MG63 (cell line): ENCODE results near the gene IGSF10. TPM values are rescaled to one million over a fixed set of nuclear protein-coding genes. Genes with fewer than 3 reads are reported as not detected.
"Not testable (repeated sequence)": the region's sequence is repeated elsewhere in the genome, so short reads cannot be mapped to it uniquely, and the experiment has no call there.

Source experiments
- DNase-seq: peaks from one replicate; pipeline ENCODE4 v3.0.0-alpha.2; 2020
- H3K27me3 ChIP-seq: fragments of 250-450 bp; sonication (Bioruptor Pico); 2 replicates; pipeline ENCODE4 v1.5.1; 2020; ENCODE audit warnings: mild to moderate bottlenecking, moderate library complexity
- H3K36me3 ChIP-seq: fragments of 250-450 bp; sonication (Bioruptor Pico); 2 replicates; pipeline ENCODE4 v1.5.1; 2020; ENCODE audit warnings: mild to moderate bottlenecking, moderate library complexity
- H3K4me3 ChIP-seq: fragments of 250-450 bp; sonication (Bioruptor Pico); 2 replicates; pipeline ENCODE4 v1.5.1; 2020; ENCODE audit warnings: mild to moderate bottlenecking, moderate library complexity
- H3K9me3 ChIP-seq: fragments of 250-450 bp; sonication (Bioruptor Pico); 2 replicates; pipeline ENCODE4 v1.5.1; 2020; ENCODE audit warnings: mild to moderate bottlenecking, moderate library complexity
- total RNA-seq: library from RNA; depleted of rRNA; stranded (reverse); fragments of >200 nt; shearing (Covaris generic); gene quantifications from 2 replicates; pipeline ENCODE4 v1.2.3, GENCODE V29; 2014; ENCODE audit warnings: low replicate concordance; rRNA removed

Gene IGSF10, protein sequence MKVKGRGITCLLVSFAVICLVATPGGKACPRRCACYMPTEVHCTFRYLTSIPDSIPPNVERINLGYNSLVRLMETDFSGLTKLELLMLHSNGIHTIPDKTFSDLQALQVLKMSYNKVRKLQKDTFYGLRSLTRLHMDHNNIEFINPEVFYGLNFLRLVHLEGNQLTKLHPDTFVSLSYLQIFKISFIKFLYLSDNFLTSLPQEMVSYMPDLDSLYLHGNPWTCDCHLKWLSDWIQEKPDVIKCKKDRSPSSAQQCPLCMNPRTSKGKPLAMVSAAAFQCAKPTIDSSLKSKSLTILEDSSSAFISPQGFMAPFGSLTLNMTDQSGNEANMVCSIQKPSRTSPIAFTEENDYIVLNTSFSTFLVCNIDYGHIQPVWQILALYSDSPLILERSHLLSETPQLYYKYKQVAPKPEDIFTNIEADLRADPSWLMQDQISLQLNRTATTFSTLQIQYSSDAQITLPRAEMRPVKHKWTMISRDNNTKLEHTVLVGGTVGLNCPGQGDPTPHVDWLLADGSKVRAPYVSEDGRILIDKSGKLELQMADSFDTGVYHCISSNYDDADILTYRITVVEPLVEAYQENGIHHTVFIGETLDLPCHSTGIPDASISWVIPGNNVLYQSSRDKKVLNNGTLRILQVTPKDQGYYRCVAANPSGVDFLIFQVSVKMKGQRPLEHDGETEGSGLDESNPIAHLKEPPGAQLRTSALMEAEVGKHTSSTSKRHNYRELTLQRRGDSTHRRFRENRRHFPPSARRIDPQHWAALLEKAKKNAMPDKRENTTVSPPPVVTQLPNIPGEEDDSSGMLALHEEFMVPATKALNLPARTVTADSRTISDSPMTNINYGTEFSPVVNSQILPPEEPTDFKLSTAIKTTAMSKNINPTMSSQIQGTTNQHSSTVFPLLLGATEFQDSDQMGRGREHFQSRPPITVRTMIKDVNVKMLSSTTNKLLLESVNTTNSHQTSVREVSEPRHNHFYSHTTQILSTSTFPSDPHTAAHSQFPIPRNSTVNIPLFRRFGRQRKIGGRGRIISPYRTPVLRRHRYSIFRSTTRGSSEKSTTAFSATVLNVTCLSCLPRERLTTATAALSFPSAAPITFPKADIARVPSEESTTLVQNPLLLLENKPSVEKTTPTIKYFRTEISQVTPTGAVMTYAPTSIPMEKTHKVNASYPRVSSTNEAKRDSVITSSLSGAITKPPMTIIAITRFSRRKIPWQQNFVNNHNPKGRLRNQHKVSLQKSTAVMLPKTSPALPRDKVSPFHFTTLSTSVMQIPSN (N-terminal part only)
- 0.10 TPM in 1 of 2 replicates, not detected in the other for total RNA-seq

DNA sequence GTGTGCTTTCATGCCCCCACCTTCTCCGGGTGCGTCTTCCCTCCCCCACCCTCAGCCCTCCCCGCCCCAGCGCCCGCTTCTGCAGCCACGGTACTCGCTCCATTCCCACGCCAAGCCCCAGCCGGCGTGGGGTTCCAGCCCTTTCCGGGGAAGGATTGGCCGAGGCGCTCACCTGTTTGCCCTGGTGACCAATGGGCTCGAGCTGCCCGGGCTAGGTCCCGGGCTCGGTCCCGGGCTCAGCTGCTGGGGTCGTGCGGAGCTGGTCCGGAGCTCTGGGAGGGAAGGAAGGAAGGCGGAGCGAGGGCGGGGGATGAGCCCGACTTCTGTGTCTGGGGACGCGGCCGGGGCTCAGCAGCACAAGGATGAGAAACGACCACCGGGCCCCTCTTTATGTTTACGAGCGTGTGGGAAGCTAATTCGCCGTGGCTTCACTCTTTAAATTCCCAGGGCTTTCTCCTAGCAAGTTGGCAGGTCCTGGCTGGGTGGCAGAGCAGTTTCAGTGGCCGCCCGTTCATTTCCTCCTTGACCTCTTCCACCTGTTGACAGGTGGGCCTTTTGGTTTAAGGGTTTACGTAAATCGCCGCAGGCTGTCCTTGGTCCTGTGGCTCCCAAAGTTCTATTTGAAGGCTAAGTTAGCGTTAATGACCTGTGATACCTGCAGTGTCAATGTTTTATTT is at the start of gene IGSF10:
Gene IGSF10 (minus strand): TSS at position 288 of the 677 bp plus-strand sequence. CDS start 2,352 bp downstream, outside the sequence.
- DNase-seq = no peak
- H3K27me3 ChIP-seq = no peaks in the 10 kb centered on the region; the same call in 1 of the 2 replicates
- H3K9me3 ChIP-seq = no peaks in the 10 kb centered on the region
- H3K4me3 ChIP-seq = peak within 1 kb of the TSS; percentile 47
- H3K36me3 ChIP-seq = no peaks in the 10 kb centered on the region

DNA sequence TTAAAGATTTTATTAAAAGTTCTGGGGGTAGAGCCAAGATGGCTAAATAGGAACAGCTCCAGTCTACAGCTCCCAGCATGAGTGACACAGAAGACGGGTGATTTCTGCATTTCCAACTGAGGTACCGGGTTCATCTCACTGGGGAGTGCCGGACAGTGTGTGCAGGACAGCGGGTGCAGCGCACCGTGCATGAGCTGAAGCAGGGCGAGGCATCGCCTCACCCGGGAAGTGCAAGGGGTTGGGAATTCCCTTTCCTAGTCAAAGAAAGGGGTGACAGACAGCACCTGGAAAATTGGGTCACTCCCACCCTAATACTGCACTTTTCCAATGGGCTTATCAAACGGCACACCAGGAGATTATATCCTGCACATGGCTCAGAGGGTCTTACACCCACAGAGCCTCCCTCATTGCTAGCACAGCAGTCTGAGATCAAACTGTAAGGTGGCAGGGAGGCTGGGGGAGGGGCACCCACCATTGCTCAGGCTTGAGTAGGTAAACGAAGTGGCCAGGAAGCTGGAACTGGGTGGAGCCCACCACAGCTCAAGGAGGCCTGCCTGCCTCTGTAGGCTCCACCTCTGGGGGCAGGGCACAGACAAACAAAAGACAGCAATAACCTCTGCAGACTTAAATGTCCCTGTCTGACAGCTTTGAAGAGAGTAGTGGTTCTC is 48.7 kb upstream of the IGSF10 start:
- not testable (repeated sequence) for H3K36me3 ChIP-seq, DNase-seq, H3K4me3 ChIP-seq, H3K9me3 ChIP-seq, H3K27me3 ChIP-seq

DNA sequence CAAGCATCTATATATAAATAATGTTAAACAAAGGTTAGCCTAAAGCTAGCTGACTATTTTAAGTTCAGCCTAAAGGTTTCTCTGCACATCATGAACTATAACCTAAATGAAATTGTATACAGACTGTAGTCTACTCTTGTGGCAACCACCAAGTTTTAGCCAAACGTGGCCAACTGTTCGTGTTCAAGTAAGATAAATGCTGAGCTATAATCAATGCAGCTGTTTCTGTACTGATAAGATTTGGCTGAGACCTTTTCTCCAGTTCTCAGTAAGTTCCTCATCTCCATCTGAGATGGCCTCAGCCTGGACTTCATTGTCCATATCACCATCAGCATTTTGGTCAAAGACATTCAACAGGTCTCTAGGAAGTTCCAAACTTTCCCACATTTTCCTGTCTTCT is 43.7 kb upstream of the IGSF10 start:
- H3K36me3 ChIP-seq = no peaks in the 10 kb centered on the region
- H3K27me3 ChIP-seq = no peaks in the 10 kb centered on the region
- DNase-seq = no peak
- H3K4me3 ChIP-seq = no peak overlapping the region
- no peaks in the 10 kb centered on the region for H3K9me3 ChIP-seq

DNA sequence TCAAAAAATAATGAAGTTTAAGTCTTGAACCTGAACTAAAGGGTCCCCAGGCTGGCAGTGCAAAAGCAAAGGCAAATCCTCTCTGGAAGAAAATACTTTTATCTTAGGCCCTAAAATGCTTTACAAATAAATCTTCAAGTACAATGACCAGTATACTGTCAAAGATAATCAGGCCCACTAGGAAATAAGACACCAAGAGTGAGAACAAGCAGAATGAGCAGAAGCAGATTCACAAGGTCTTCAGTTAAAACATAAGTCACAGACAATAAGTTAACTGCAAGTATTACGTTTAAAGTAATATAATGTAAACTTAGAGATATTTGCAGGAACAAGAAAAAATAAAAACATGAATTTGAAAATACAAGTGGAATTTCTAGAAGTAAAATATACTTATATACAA is 42.2 kb upstream of the IGSF10 start:
- Histone ChIP-seq H3K36me3 (no peaks in the 10 kb centered on the region), H3K9me3 (no peaks in the 10 kb centered on the region)

DNA sequence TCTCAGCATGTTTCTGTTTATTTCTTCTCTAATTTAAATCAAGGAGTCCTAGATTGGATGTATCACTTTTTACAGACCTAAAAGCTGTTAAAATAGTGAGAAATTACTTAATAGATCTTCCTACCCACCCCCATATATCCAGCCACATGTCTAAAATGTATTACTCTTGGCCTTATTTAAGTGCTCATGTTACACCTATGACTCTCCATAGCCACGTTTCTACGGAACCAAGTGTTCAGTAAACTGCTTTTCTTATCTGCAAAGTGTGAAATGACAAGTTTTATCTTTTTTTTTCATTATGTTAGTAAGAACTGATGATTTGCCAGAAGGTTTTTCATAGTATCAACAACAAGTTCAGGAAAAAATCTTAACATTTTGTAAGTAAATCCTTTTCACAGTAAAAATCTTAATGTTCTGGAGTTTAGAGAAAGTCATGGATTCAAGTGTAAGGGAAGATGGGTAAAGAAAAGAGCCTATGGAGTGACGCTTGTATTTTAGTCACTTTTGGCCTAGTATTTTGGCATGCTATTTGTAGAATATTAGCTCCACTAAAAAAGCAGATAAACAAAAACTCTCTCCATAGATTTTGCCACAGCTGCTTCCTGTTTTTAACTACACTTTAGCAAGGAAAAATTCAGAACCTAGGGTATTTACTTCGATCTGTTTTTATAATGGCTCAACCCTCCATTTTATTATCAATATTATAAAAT is 41.2 kb upstream of the IGSF10 start:
- Histone ChIP-seq H3K9me3 (no peaks in the 10 kb centered on the region), H3K4me3 (no peak overlapping the region), H3K27me3 (no peaks in the 10 kb centered on the region), H3K36me3 (no peaks in the 10 kb centered on the region)
- no peak for DNase-seq

More for the DNA sequence above, 42.2 kb upstream of the IGSF10 start:
- Histone ChIP-seq H3K4me3 (no peak overlapping the region), H3K27me3 (no peaks in the 10 kb centered on the region)
- no peak for DNase-seq

DNA sequence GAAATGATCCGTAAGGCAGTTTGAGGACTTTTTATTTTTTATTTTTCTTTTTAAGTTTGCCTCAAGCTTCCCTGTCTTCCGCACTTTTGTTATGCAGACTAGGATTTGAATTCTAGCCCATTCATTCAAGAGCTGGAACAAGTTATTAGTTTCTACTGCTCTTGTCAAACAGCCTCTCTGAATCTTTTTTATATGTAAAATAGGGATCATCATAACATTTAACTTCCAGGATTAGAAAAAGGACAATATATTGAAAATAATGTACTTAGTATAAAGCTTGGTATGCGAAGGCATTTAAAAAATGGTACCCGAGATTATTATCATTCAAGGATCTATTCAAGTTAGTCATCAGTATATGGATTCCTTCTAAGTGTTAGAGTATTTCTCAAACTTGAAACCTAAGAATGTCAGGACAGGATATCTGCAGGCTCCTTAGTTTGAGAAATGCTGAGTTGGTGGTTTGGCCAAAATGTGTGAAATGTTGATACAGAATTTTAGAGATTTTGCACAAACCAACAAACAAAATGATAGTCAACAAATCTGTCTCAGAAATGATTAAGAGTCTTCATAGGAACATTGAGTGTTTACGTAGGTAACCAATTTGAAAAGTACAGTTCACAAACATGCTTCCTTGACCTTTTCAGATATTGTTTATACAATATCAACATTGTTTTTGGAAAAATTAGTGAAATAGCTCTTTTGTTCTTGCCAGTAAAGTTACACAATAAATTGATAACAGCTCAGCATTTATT is 40.5 kb upstream of the IGSF10 start:
- Histone ChIP-seq H3K4me3 (no peak overlapping the region), H3K36me3 (no peaks in the 10 kb centered on the region), H3K9me3 (no peaks in the 10 kb centered on the region), H3K27me3 (no peaks in the 10 kb centered on the region)
- DNase-seq = no peak

DNA sequence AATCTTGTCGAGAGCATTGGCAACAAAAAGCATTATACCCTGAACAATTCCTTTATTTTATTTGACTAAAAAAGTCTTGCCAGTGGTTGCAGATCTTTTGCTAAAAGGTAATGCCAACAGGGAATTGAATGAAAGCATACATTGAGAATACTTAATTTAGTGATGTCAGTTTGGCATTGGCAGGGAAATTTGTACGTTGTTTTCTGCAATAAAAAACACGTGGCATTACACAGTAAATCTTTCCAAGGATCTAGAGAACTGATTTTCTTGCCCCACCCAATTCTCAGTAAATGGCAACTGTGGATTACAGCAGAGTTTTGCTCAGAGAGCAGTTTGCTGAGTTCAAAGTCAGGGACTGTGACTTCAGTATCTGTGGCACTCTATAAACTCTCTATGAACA is 38.3 kb upstream of the IGSF10 start:
- no peaks in the 10 kb centered on the region for H3K9me3 ChIP-seq
- H3K36me3 ChIP-seq = no peaks in the 10 kb centered on the region
- H3K27me3 ChIP-seq = no peaks in the 10 kb centered on the region
- no peak for DNase-seq
- H3K4me3 ChIP-seq = no peak overlapping the region

DNA sequence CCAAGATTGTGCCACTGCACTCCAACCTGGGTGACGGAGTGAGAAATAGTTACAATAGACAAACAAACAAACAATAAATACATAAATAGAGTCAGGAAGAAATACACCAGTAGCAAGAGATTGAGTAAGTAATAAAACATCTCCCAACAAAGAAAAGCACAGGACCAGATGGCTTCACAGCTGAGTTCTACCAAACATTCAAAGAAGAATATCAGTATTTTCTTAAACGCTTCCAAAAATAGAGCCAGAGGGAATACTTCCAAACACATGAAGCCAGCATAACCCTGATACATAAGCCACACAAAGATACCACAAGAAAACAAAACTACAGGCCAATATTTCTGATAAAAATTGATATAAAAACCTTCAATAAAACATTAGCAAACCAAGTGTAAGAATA is 30.7 kb upstream of the IGSF10 start:
- no peak for DNase-seq
- H3K9me3 ChIP-seq = no peaks in the 10 kb centered on the region
- H3K27me3 ChIP-seq = no peaks in the 10 kb centered on the region
- H3K4me3 ChIP-seq = no peak overlapping the region
- no peaks in the 10 kb centered on the region for H3K36me3 ChIP-seq

DNA sequence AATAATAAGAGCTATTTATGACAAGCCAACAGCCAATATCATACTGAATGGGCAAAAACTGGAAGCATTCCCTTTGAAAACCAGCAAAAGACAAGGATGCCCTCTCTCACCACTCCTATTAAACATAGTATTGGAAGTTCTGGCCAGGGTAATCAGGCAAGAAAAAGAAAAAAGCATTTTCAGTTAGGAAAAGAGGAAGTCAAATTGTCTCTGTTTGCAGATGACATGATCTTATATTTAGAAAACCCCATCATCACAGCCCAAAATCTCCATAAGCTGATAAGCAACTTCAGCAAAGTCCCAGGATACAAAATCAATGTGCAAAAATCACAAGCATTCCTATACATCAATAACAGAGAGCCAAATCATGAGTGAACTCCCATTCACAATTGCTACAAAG is 27.0 kb upstream of the IGSF10 start:
- not testable (repeated sequence) for H3K36me3 ChIP-seq, H3K4me3 ChIP-seq, H3K27me3 ChIP-seq, DNase-seq, H3K9me3 ChIP-seq

DNA sequence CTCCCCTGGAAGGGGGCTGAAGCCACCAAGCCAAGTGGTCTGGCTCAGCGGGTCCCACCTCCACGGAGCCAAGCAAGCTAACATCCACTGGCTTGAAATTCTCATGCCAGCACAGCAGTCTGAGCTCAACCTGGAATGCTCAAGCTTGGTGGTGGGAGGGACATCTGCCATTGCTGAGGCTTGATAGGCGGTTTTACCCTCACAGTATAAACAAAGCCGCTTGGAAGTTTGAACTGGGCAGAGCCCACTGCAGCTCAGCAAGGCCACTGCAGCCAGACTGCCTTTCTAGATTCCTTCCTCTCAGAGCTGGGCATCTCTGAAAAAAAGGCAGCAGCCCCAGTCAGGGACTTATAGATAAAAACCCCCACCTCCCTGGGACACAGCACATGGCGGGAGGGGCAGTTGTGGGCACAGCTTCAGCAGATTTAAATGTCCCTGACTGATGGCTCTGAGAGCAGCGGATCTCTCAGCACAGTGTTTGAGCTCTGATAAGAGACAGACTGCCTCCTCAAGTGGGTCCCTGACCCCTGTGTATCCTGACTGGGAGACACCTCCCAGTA is 23.2 kb upstream of the IGSF10 start:
- DNase-seq = no peak
- H3K27me3 ChIP-seq = no peaks in the 10 kb centered on the region
- H3K4me3 ChIP-seq = no peak overlapping the region
- H3K36me3 ChIP-seq = no peaks in the 10 kb centered on the region
- 0 out of 2 replicates have a peak, but pooled peaks cover 3% of the 10 kb centered on the region for H3K9me3 ChIP-seq

DNA sequence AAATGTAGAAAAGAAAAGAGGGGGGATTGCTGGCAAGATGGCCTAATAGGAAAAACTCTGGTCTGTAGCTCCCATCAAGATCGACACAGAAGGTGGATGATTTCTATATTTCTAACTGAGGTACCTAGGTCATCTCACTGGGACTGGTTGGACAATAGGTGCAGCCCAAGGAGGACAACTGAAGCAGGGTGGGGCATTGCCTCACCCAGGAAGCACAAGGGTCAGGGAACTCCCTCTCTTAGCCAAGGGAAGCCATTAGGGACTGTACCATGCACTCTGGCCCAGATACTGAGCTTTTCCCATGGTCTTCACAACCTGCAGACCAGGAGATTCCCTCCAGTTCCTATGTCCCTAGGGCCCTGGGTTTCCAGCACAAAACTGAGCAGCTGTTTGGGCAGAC is 22.6 kb upstream of the IGSF10 start:
- Histone ChIP-seq H3K9me3 (0 out of 2 replicates have a peak, but pooled peaks cover 3% of the 10 kb centered on the region), H3K4me3 (no peak overlapping the region), H3K36me3 (no peaks in the 10 kb centered on the region), H3K27me3 (no peaks in the 10 kb centered on the region)
- DNase-seq = no peak

DNA sequence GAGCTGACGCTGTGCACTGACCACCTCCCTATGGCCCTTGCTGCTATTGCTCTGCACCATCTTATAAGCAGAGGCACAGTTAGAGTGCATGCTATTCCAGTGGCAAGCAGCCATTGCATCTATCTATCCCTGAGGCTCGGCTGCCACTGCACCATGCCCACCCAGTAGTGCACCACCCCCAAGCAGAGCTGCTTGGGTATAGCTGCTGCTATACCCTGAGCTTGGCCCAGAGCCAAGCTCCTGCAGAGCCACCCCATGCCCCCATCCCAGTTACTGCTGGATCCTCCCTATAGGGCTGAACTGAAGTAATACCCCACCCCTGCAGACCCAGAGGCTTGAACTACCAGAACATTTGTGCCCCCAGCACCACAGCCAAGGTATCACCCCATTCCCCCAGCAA is 19.6 kb upstream of the IGSF10 start:
- 0 out of 2 replicates have a peak, but pooled peaks cover 3% of the 10 kb centered on the region for H3K9me3 ChIP-seq
- no peak for DNase-seq
- H3K4me3 ChIP-seq = no peak overlapping the region
- H3K27me3 ChIP-seq = no peaks in the 10 kb centered on the region
- no peaks in the 10 kb centered on the region for H3K36me3 ChIP-seq

DNA sequence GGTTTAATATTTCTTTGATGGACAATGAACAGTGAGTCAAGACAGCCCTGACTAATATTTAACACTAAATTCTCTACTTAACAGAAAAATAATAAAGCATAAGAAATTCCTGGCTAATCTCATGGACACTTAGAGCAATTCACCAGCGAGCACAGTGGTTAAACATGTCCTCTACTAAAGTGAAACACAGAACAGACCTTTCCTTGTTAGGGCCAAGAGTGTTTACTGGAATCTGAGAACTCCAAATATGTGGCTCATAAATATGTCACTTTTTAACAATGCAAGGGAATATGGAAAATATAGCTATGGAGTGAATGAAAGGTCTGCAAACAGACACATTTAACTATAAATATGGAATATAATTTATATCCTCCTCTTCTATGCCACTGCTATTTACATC is 18.6 kb upstream of the IGSF10 start:
- Histone ChIP-seq H3K4me3 (no peak overlapping the region), H3K9me3 (0 out of 2 replicates have a peak, but pooled peaks cover 3% of the 10 kb centered on the region), H3K36me3 (no peaks in the 10 kb centered on the region), H3K27me3 (no peaks in the 10 kb centered on the region)
- DNase-seq = no peak

DNA sequence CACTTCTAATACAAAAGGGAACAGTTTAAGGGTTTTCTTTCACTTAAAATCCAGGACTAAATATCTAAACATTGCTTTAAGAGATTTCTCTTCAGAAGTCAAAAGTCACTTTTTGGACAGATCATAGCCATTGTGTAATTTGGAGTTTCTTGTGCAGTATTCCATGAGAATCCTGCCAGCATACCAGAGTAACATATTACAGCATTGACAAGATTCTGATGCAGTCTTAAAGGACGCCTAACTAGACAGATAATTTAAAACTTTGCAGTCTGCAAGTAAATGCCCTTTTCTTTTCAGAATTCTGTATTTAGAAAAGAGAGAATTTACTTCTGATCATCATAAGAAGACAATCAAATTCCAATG is 17.5 kb upstream of the IGSF10 start:
- no peak overlapping the region for H3K4me3 ChIP-seq
- H3K36me3 ChIP-seq = no peaks in the 10 kb centered on the region
- H3K9me3 ChIP-seq = 0 out of 2 replicates have a peak, but pooled peaks cover 3% of the 10 kb centered on the region
- DNase-seq = no peak
- H3K27me3 ChIP-seq = no peaks in the 10 kb centered on the region
